Psoas muscle (tissue), 8 donors: ENCODE results near the gene KCNJ10. TPM values are rescaled to one million over a fixed set of nuclear protein-coding genes. Genes with fewer than 3 reads are reported as not detected.

Source experiments
- ATAC-seq, 4 donors: fragments of 200-7000 bp; cut with Tn5 transposase; one replicate each; pipeline ENCODE4 v1.9.1; 2020; ENCODE audit warnings: moderate library complexity in 3 of 4, mild to moderate bottlenecking in 2 of 4
- DNase-seq, 2 donors: peaks; one replicate each; pipeline ENCODE4 v3.0.0-alpha.2; 2020
- H3K27ac ChIP-seq: fragments of 200-600 bp; one replicate; pipeline ENCODE4 v1.8.0; 2022
- H3K27me3 ChIP-seq, 3 donors: fragments of 200-600 bp in 1 of 3; one replicate each; pipeline versions ENCODE4 v1.6.1 to v1.8.0; 2013 to 2022; ENCODE audit warnings: low read length in 2 of 3, mild to moderate bottlenecking in 2 of 3, moderate library complexity in 1 of 3; ENCODE audit not compliant: insufficient read depth in 3 of 3
- H3K36me3 ChIP-seq, 2 donors: fragments of 200-600 bp in 1 of 2; one replicate each; pipeline versions ENCODE4 v1.6.1 to v1.8.0; 2013 to 2022; ENCODE audit warnings: low read depth in 1 of 2, mild to moderate bottlenecking in 1 of 2, moderate library complexity in 1 of 2; ENCODE audit not compliant: insufficient read depth in 1 of 2
- H3K4me1 ChIP-seq: fragments of 200-600 bp; one replicate; pipeline ENCODE4 v1.8.0; 2022
- H3K4me3 ChIP-seq: fragments of 200-600 bp; one replicate; pipeline ENCODE4 v1.8.0; 2022; ENCODE audit warnings: mild to moderate bottlenecking
- H3K9me3 ChIP-seq: fragments of 200-600 bp; one replicate; pipeline ENCODE4 v1.8.0; 2022
- WGBS, 3 donors: extraction: QIAGEN DNeasy Blood & Tissue Kit; methylation state at CpG; one replicate each; pipeline versions ENCODE4 v1.1.6 to v1.1.7; 2013; 5-methylcytosine and 5-hydroxymethylcytosine counted together
- intact Hi-C, 2 donors: fragments of 100-400 bp; cut with DNase I; formaldehyde crosslinking; loops; one replicate each; pipeline versions ENCODE4 v1.11.0 to v1.14.2; 2022
- polyA plus RNA-seq, 3 donors: library from polyadenylated mRNA; stranded (reverse); fragments of 200-250 nt; gene quantifications; one replicate each; pipeline ENCODE4 v1.2.3, GENCODE V29; 2013
- total RNA-seq, 4 donors: library from RNA; stranded (reverse); fragmentation: NEBNext Ultra II Directional in 2 of 4; extraction: Animal tissue kit (Norgen Biotek cat#: 25700) in 2 of 4; gene quantifications; one replicate each; pipeline versions ENCODE4 v1.2.1 to v1.2.4, GENCODE V29; 2021 to 2023
- TF ChIP-seq, protein P1 (sequence below): fragments of 200-600 bp; IDR thresholded peaks from one replicate; pipeline ENCODE4 v1.8.0; 2022; ENCODE audit warnings: antibody characterized with exemption
- donor health status: healthy with polysubstance abuse.
- donor health status: DM: no; HTN: no; CAD: no; lungs with moderate emphysema.
- donor health status: Bipolar disorder and iron deficiency.
- donor health status: healthy.
- donor health status: DM: yes; HTN: yes; CAD: no.
- donor health status: DM: no; HTN: no; CAD: no.
- donor health status: DM: no; HTN: no; CAD: no.
- donor health status: DM: yes; HTN: yes; CAD: no.

Gene KCNJ10
- total and polyA plus RNA-seq, 7 donors, result 0.01 to 0.09 (median 0.05) TPM; not detected in 3

- no peaks in the 10 kb centered on the region for H3K4me1 ChIP-seq
- no peaks in the 10 kb centered on the region for H3K9me3 ChIP-seq
- 62 to 76% (median 74%) methylated on average over 2 of the region's 2 CpGs for WGBS, 3 donors
- H3K36me3 ChIP-seq, result no peaks in the 10 kb centered on the region
- intact Hi-C loops, result no loop called here
- TF ChIP-seq, protein P1, sequence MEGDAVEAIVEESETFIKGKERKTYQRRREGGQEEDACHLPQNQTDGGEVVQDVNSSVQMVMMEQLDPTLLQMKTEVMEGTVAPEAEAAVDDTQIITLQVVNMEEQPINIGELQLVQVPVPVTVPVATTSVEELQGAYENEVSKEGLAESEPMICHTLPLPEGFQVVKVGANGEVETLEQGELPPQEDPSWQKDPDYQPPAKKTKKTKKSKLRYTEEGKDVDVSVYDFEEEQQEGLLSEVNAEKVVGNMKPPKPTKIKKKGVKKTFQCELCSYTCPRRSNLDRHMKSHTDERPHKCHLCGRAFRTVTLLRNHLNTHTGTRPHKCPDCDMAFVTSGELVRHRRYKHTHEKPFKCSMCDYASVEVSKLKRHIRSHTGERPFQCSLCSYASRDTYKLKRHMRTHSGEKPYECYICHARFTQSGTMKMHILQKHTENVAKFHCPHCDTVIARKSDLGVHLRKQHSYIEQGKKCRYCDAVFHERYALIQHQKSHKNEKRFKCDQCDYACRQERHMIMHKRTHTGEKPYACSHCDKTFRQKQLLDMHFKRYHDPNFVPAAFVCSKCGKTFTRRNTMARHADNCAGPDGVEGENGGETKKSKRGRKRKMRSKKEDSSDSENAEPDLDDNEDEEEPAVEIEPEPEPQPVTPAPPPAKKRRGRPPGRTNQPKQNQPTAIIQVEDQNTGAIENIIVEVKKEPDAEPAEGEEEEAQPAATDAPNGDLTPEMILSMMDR, result no peak
- H3K27me3 ChIP-seq, result peaks cover 0 to 10% (median 0%) of the 10 kb centered on the region in 3 donors
- DNase-seq (no peak), ATAC-seq (no peak)
- no peak overlapping the region for H3K27ac ChIP-seq
- no peak overlapping the region for H3K4me3 ChIP-seq
Observed at GRCh38 chr1:159993911-159994310, 76.0 kb downstream of the KCNJ10 start.

- no peak overlapping the region for H3K4me3 ChIP-seq
- no peaks in the 10 kb centered on the region for H3K4me1 ChIP-seq
- intact Hi-C loops, result no loop called here
- no peaks in the 10 kb centered on the region for H3K36me3 ChIP-seq
- TF ChIP-seq, protein P1, result no peak
- peaks cover 0 to 7% (median 0%) of the 10 kb centered on the region in 3 donors for H3K27me3 ChIP-seq
- no peak overlapping the region for H3K27ac ChIP-seq
- DNase-seq, result no peak
- ATAC-seq, result no peak
- no peaks in the 10 kb centered on the region for H3K9me3 ChIP-seq
- 30 to 62% (median 31%) methylated on average over 1 of the region's 1 CpG for WGBS, 3 donors
Observed at GRCh38 chr1:159992161-159992560, 77.8 kb downstream of the KCNJ10 start.

DNA sequence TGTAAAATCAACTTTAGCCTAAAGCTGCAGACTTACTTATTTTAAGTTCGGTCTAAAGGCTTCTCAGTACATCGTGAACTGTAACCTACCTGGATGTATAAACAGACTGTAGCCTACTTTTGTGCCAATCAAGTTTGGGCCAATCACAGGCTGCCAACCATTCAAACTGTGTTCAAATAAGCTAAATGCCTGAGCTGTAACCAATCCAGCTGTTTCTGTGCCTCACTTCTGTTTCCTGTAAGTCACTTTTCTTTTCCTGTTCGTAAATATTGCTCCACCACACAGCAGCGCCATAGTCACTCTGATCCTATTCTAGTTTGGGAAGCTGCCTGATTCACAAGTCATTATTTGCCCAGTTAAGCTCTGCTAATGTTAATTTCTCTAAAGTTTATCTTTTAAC is 78.4 kb downstream of the KCNJ10 start:
- DNase-seq (no peak), ATAC-seq (no peak)
- intact Hi-C loops, result no loop called here
- Histone ChIP-seq H3K36me3 (no peaks in the 10 kb centered on the region), H3K9me3 (no peaks in the 10 kb centered on the region), H3K27ac (no peak overlapping the region), H3K4me1 (no peaks in the 10 kb centered on the region), H3K27me3 (peaks cover 0 to 7% (median 0%) of the 10 kb centered on the region in 3 donors), H3K4me3 (no peak overlapping the region)
- TF ChIP-seq, protein P1, result no peak
- WGBS, 3 donors, result 65 to 69% (median 66%) methylated on average over 4 of the region's 4 CpGs

- Histone ChIP-seq H3K9me3 (no peaks in the 10 kb centered on the region), H3K36me3 (no peaks in the 10 kb centered on the region), H3K4me1 (no peaks in the 10 kb centered on the region), H3K27me3 (peaks cover 0 to 7% (median 0%) of the 10 kb centered on the region in 3 donors), H3K27ac (no peak overlapping the region), H3K4me3 (no peak overlapping the region)
- no peak for DNase-seq
- no peak for ATAC-seq
- 80 to 83% (median 80%) methylated on average over 5 of the region's 5 CpGs for WGBS, 3 donors
- TF ChIP-seq, protein P1, result no peak
- intact Hi-C loops, result no loop called here
Observed at GRCh38 chr1:159990005-159990404, 80.0 kb downstream of the KCNJ10 start.

GRCh38 chr1:159989581-159989980 is 80.4 kb downstream of the KCNJ10 start:
- DNase-seq (no peak), ATAC-seq (no peak)
- H3K27ac ChIP-seq, result no peak overlapping the region
- H3K4me1 ChIP-seq, result no peaks in the 10 kb centered on the region
- 74 to 91% (median 91%) methylated on average over 3 of the region's 3 CpGs for WGBS, 3 donors
- peaks cover 0 to 7% (median 0%) of the 10 kb centered on the region in 3 donors for H3K27me3 ChIP-seq
- H3K9me3 ChIP-seq, result no peaks in the 10 kb centered on the region
- TF ChIP-seq, protein P1, result no peak
- no peaks in the 10 kb centered on the region for H3K36me3 ChIP-seq
- H3K4me3 ChIP-seq, result no peak overlapping the region
- intact Hi-C loops, result no loop called here
